GOT3 (cell line): Measurements from ENCODE around the gene SV2B.
"Not testable (repeated sequence)": the region's sequence is repeated elsewhere in the genome, so short reads cannot be mapped to it uniquely, and the experiment has no call there.

Source experiments
- DNase-seq: peaks from one replicate; lab custom pipeline; 2025; ENCODE audit warnings: mixed read lengths; lab: John Stamatoyannopoulos, UW

SV2B gene

DNA sequence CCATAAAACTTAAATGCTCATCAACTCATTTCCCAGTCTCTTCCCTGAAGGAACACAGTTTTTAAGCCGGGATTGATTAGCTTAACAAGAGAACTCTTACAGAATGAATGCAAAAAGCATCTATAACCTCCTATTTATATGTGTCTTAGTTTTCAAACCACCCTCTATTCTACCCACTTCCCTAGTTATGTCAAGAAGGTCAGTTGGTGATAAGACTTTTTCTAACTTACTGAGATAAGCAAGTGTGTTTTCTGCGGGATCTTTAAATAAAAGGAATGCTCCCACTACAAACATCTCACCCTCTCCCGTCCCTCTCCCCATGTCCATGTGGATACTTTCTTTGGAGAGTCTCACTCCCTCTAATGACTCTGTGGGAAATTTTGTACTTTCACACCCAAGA is 218.5 kb downstream of the SV2B start:
- DNase-seq, result no peak

DNA sequence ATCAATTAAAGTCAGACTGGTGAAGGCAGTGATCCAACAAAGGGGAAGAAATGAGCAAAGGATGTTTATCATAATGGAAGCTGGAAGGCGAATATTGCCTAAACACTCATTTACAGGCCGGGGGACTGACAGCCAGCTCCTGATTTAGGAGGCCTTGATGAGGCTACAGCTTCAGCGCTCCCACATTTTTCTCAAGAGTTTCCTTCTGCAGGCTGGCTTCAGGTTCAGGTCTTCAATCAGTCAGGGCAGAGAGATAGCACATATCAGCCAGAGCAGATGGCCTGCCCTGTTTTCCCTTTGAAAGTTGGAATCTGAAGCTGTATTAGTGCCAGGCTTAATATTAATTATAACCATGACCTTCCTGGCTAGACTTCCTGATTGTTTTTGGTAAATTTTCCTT is 218.9 kb downstream of the SV2B start:
- no peak for DNase-seq

DNA sequence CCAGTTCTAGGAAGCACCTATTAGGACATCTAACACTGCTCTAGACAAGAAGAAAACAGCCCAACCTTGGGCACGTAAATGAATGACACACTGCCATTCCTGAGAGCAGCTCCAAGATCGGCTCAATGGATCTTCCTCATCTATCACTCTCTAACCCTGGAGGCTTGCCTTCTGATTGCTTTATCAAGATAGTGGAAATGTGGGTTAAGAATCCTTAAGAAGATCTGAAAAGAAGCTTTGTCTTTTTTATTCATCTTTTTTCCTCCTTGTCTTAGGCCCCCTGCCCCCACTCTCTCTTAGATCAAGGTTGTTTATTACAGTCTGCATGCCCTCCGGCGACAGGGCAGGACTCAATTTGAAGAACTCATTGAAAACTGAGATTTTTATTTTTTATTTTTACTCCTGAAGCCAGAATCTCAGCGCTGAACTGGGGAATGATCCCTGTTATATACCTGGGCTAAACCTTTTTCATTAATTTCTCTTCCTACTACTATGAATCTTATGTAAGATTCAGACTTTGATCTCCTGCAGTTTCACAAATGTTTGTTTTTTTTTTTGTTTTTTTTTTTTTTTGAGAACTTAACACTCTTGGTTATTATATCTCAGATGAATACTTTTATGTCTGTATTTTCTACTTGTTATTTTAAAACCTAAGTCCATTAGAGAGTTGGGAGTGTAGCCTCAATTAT is 219.5 kb downstream of the SV2B start:
- DNase-seq, result no peak

DNA sequence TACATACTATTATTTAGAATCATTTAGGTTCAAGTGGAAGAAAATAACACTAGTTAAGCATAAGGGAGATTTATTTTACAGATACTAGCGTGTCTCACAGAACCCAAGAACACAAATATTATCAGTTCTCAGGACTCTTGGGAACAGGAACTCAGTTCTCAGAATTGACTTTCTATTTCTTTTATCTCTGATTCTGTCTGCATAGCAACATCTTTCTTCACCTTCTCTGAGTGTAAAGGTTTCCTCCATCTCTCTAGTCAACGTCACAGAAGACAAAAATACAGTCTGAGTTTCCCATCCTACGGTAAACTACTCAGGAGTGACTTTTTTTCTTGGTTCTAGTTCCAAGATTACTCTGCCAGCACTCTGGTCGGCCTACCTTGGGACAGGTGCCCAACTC is 220.0 kb downstream of the SV2B start:
- no peak for DNase-seq

DNA sequence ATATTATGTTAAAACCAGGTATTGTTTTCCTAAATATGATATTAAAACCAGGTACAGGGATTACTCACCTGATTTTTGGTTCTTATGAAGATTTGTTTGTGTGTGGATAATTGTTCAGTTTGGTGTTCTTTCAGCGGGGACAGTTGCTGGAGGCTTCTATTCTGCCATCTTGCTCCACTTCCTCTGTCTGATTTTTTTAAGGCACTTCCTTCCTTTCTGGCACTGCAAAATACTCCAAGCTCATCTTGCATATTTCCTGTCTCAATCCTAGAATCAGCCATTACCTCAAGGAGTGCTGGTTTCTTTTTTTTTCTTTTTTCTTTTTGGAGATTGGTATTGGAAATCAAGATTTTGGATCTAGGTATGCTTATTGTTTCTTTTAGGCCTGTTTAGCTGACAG is 229.9 kb downstream of the SV2B start:
- DNase-seq, result no peak

DNA sequence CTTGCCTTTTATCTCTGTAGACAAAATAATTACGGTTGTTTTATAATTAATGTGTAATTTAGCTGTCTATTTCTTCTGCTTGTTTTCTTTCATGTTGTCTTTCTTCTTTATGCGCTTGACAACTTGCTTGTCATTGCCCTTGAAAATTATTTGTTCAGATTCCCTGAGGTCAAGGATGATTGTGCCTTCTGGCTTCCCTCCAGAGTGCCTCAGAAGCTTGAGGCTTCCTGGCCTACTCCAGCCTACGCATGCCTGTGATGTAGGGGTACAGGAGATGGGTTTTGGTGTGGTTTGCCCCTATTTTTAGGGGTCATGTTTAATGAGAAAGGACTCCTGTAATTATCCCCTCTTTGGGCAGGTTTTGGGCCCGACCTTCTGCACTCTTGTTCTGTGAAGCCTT is 231.5 kb downstream of the SV2B start:
- no peak for DNase-seq

DNA sequence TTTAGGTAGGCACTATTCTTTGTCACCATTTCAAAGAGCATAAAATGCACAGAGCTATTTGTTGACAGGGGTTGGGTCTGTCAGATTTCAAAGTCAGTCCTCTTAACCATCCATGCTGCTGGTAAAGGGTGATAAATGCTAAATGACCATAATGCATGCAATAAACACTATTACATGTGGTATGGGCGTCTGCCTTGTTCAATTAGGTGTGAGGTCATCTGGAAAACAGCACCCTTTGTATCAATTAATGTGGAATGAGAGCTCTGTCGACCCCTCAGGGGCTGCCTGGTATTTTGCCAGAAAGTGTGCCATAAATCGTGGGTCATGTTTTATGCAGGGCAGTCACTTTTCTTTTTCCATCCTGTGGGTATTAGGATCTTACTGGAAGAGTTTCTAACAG is 235.6 kb downstream of the SV2B start:
- DNase-seq, result no peak

DNA sequence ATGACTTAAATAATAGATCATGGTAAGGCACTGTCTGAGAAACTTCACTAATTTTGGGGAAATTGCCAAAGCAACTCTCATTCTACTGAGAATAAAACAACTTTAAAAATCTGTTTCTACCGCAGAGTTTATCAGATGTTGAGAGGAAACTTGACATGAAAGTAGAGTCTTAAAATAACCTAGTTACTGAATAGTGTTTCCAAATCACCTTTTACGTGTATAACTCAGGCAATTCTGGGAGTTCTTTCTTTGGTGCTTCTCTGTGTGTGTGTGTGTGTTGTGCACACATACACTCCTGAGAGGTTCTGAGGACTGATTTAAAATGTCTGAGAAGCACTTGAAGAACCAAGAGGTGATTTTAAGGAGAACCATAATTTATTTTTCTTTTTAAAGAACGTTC is 236.6 kb downstream of the SV2B start:
- no peak for DNase-seq

DNA sequence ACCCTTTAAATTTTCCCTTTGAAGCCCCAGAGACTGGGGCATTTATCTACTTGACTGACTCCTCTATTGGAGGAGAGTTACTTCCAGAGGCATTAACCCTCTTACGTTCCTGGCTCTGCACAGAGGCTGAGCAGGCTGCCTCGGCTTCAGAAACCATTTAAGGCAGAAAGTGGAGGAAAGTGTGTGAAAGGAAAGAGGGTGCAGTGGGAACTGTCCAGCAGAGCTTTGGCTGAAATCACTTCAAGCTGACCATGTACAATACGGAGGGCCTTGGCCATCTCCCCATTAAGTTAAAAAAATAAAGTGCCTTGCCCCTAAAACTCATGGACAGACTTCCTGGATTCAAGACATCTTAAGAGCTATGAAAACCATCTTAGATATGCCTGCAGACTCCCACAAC is 238.7 kb downstream of the SV2B start:
- no peak for DNase-seq

DNA sequence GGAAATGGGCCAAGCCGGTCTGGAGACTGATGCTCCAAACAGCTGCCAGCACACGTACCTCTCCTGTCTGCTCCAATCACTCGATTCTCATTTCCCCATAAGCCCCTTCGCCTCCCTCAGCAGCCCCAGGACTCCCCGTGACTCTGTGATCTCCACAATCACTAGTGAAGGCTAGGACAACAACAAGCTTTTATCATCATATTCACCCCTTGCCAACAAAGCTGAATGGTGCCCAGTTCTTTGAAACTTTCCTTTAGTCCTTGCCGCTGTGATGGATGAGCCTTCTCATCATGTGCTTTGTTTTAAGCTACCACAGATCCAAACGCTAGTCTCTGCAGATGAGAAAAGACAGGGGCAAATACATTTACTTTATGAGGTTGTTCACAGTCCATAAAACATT is 242.0 kb downstream of the SV2B start:
- DNase-seq, result no peak

DNA sequence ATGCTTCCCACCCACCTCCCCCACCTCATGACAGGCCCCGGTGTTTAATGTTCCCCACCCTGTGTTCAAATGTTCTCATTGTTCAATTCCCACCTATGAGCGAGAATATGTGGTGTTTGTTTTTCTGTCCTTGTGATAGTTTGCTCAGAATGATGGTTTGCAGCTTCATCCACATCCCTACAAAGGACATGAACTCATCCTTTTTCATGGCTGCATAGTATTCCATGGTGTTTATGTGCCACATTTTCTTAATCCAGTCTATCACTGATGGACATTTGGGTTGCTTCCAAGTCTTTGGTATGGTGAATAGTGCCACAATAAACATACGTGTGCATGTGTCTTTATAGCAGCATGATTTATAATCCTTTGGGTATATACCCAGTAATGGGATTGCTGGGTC is 244.9 kb downstream of the SV2B start:
- DNase-seq, result not testable (repeated sequence)

DNA sequence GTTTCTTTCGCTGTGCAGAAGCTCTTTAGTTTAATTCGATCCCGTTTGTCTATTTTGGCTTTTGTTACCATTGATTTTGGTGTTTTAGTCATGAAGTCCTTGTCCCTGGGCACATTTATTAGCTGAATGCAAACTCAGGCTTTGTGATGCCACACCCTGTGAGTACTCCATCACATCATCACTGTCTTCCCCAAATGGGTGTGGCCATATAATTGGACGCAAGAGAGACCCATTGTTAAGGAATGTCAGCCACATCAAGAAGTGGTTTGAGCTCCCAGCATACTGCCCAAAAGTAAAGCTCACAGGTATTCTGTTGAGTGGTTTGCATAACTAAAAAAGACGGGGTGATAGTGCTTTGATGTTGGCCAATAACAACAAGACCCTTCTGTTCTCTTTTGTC is 245.7 kb downstream of the SV2B start:
- DNase-seq, result no peak

DNA sequence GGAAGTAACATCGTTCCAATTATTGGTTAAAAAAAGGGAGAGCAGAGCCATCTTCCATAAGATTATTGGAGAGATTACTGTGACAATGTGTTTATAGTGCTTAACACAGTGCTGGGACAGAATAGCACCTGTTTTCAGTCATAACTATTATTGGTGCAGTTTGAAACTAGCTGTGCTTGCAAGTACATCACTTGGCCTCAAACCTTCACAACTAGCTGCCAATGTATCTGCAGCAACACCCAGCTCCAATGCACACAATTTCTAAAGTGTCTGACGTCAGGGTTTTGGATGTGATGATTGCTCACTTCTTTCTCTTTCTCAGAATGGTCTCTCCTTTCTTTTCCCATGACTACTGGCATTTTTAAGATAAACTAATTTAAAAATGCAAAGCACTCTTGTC is 246.2 kb downstream of the SV2B start:
- DNase-seq, result no peak

DNA sequence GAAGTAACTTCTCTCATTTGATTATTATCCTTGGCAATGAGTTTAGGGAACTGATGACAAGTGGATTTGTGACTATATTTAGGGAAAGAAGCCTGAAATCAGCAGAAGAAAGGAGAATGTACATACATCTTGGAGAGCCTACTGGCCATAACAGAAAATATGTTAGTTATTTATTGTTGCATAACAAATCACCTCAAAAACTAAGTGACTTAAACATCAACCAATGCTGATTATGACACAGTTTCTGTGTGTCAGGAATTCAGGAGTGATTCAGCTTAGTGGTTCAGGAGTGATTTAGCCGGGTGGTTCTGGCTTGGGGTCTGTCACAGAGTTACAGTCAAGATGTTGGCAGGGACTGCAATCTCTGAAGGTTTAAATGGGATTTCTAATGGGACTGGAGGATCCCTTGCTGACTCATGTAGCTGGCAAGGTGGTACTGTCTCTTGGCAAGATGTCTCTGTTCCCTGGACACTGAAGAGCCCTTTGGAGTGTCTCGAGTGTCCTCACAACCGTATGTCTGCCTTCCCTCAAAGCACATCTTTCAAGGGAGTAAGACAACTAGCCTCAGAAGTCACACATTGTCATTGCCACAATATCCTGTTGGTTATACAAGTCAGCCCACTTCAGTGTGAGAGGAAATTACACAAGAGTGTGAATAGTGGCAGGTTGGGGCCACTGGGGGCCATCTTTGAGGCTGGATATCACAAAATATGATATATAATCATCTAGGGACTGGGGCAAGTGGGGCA is 248.9 kb downstream of the SV2B start:
- no peak for DNase-seq
